ENCODE measurements around the gene NME3. TPM values are rescaled to one million over a fixed set of nuclear protein-coding genes. Genes with fewer than 3 reads are reported as not detected.

NME3 gene
- total RNA-seq, 1 experiment from 2014 or later, result 76.9 TPM

- no peak overlapping the region for H2BK15ac ChIP-seq (ENCODE audit: low read depth, low read length)
- H2BK12ac ChIP-seq (ENCODE audit: insufficient read length, low read depth, low read length), result no peak overlapping the region
- no peak overlapping the region for H4K91ac ChIP-seq (ENCODE audit: insufficient read length, low read depth, low read length)
- Mint-ChIP-seq H3K27ac (no peak overlapping the region), H3K27me3 (ENCODE audit: low read depth) (no peaks in the 10 kb centered on the region), H3K36me3 (ENCODE audit: insufficient read depth in 1 of 3, low read depth in 3 of 3) (peaks cover 15 to 32% (median 16%) of the 10 kb centered on the region in 3 experiments; a peak in 6 of 7 replicates), H3K4me1 (no peaks in the 10 kb centered on the region), H3K9me3 (peaks cover 2 to 4% of the 10 kb centered on the region in 2 experiments; a peak in 2 of 5 replicates), H3K4me3 (no peak overlapping the region)
- no peak overlapping the region for H2BK120ac ChIP-seq (ENCODE audit: low read depth, low read length, poor library complexity, severe bottlenecking)
- H3K79me2 ChIP-seq (ENCODE audit: insufficient read depth, low read length), result no peaks in the 10 kb centered on the region
- no peak overlapping the region for H2AFZ ChIP-seq (ENCODE audit: low read length)
- H2AK5ac ChIP-seq (ENCODE audit: insufficient read length, low read length), result no peak overlapping the region
- H3K9me3 ChIP-seq (ENCODE audit: control insufficient read depth, low read depth, low read length), result no peaks in the 10 kb centered on the region
- H3K14ac ChIP-seq (ENCODE audit: insufficient read depth, low read length), result no peak overlapping the region
- no peak overlapping the region for H3K56ac ChIP-seq (ENCODE audit: insufficient read length, low read depth, low read length)
- no peak overlapping the region for H3K23ac ChIP-seq (ENCODE audit: insufficient read length, low read depth, low read length)
- H3K27ac ChIP-seq (ENCODE audit: insufficient read length, low read depth, low read length), result no peak overlapping the region
- H3K23me2 ChIP-seq (ENCODE audit: insufficient read length, low read depth, low read length, poor library complexity, severe bottlenecking), result no peaks in the 10 kb centered on the region
- TF ChIP-seq, protein P1, sequence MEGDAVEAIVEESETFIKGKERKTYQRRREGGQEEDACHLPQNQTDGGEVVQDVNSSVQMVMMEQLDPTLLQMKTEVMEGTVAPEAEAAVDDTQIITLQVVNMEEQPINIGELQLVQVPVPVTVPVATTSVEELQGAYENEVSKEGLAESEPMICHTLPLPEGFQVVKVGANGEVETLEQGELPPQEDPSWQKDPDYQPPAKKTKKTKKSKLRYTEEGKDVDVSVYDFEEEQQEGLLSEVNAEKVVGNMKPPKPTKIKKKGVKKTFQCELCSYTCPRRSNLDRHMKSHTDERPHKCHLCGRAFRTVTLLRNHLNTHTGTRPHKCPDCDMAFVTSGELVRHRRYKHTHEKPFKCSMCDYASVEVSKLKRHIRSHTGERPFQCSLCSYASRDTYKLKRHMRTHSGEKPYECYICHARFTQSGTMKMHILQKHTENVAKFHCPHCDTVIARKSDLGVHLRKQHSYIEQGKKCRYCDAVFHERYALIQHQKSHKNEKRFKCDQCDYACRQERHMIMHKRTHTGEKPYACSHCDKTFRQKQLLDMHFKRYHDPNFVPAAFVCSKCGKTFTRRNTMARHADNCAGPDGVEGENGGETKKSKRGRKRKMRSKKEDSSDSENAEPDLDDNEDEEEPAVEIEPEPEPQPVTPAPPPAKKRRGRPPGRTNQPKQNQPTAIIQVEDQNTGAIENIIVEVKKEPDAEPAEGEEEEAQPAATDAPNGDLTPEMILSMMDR (conservative IDR thresholded peaks at IDR 0.05), result no peak
- H3K27me3 ChIP-seq (ENCODE audit: insufficient read depth, low read length), result no peaks in the 10 kb centered on the region
- no peak overlapping the region for H3K9ac ChIP-seq (ENCODE audit: extremely low read depth, insufficient read length, low read length)
- H3T11ph ChIP-seq (ENCODE audit: low read length), result no peak overlapping the region
- H3K4me2 ChIP-seq (ENCODE audit: insufficient read depth, insufficient read length, low read length), result no peak overlapping the region
- H2BK20ac ChIP-seq (ENCODE audit: low read depth, low read length, poor library complexity, severe bottlenecking), result no peak overlapping the region
- H4K8ac ChIP-seq (replicated peaks; ENCODE audit: insufficient read length, low read depth, low read length), result no peak overlapping the region
- no peaks in the 10 kb centered on the region for H3K4me1 ChIP-seq (ENCODE audit: insufficient read depth, low read length)
- WGBS (ENCODE audit: extremely low coverage, insufficient read length, low lambda C conversion rate), result no CpG with 5 or more reads among the region's 10 CpGs
- no peak for DNase-seq
- H3K79me1 ChIP-seq (ENCODE audit: insufficient read depth, low read depth, low read length, poor library complexity, severe bottlenecking), result no peaks in the 10 kb centered on the region
- no peak overlapping the region for H3K18ac ChIP-seq (ENCODE audit: insufficient read length, low read depth, low read length)
- H4K20me1 ChIP-seq (ENCODE audit: control insufficient read depth, insufficient read depth, insufficient read length), result no peaks in the 10 kb centered on the region
- H2BK5ac ChIP-seq (ENCODE audit: insufficient read length, low read length), result no peak overlapping the region
- no peak overlapping the region for H4K5ac ChIP-seq (ENCODE audit: insufficient read length, low read depth, low read length)
- no peak overlapping the region for H3K4ac ChIP-seq (ENCODE audit: low read depth, low read length)
These were observed 36.3 kb upstream of the NME3 start for GRCh38 chr16:1807626-1808025.

Data from H9 (cell line).